PC-3 (cell line): Measurements from ENCODE around the gene USP15. TPM values are rescaled to one million over a fixed set of nuclear protein-coding genes. Genes with fewer than 3 reads are reported as not detected.

Source experiments
- ATAC-seq: fragments of 200-7000 bp; cut with Tn5 transposase; 2 replicates; pipeline ENCODE4 v1.9.1; 2020; ENCODE audit warnings: mild to moderate bottlenecking, moderate library complexity
- BruUV-seq: library from RNA; stranded (reverse); fragments of 400-500 nt; replicated peaks from 2 replicates; lab custom pipeline; 2021; lab: Mats Ljungman, UMichigan
- CTCF ChIA-PET: fragments of 300-600 bp; sonication (Branson Sonifier 250); formaldehyde crosslinking; loops from one replicate; lab custom pipeline; 2022; ENCODE audit warnings: antibody characterized with exemption; lab: Charles Lee
- POLR2A ChIA-PET: fragments of 300-600 bp; sonication (Branson Sonifier 250); formaldehyde crosslinking; loops from one replicate; lab custom pipeline; 2022; ENCODE audit warnings: antibody characterized with exemption; ENCODE audit not compliant: unreplicated experiment; lab: Charles Lee
- DNase-seq: peaks from one replicate; pipeline ENCODE4 v3.0.0-alpha.2; 2015
- H2AFZ ChIP-seq: fragments of 300-600 bp; sonication (generic); 2 replicates; pipeline ENCODE4 v1.6.0; 2016; ENCODE audit warnings: antibody characterized with exemption, low read length
- H3F3A ChIP-seq: fragments of 300-600 bp; sonication (generic); one replicate; pipeline ENCODE4 v1.6.0; 2017; ENCODE audit warnings: antibody characterized with exemption, low read length, control low read depth, mild to moderate bottlenecking; ENCODE audit not compliant: unreplicated experiment
- H3K27ac ChIP-seq: fragments of 300-600 bp; sonication (generic); 2 replicates; pipeline ENCODE4 v1.5.1; 2016; ENCODE audit warnings: mild to moderate bottlenecking, low read length
- H3K27me3 ChIP-seq: fragments of 300-600 bp; sonication (generic); 2 replicates; pipeline ENCODE4 v1.6.1; 2016; ENCODE audit warnings: low read length, mixed read lengths
- H3K36me3 ChIP-seq: fragments of 300-600 bp; sonication (generic); 2 replicates; pipeline ENCODE4 v1.6.1; 2016; ENCODE audit warnings: low read depth, mixed run types, low read length, mixed read lengths
- H3K4me1 ChIP-seq: fragments of 300-600 bp; sonication (generic); 2 replicates; pipeline ENCODE4 v1.5.1; 2016; ENCODE audit warnings: low read length; ENCODE audit not compliant: insufficient read depth
- H3K4me2 ChIP-seq: fragments of 300-600 bp; sonication (generic); 2 replicates; pipeline ENCODE4 v1.6.0; 2016; ENCODE audit warnings: low read length
- H3K4me3 ChIP-seq: fragments of 300-600 bp; sonication (generic); 2 replicates; pipeline ENCODE4 v1.5.1; 2016; ENCODE audit warnings: mild to moderate bottlenecking, low read length, mixed read lengths
- H3K79me2 ChIP-seq: fragments of 300-600 bp; sonication (generic); 2 replicates; pipeline ENCODE4 v1.6.1; 2017; ENCODE audit warnings: low read length, mixed read lengths
- H3K9ac ChIP-seq: fragments of 300-600 bp; sonication (generic); 2 replicates; pipeline ENCODE4 v1.6.0; 2016; ENCODE audit warnings: mild to moderate bottlenecking, low read length
- H3K9me2 ChIP-seq: fragments of 300-600 bp; sonication (generic); replicated peaks from 2 replicates; pipeline ENCODE4 v1.6.1; 2016; ENCODE audit warnings: mixed run types, low read length, mixed read lengths
- H3K9me3 ChIP-seq: fragments of 300-600 bp; sonication (generic); 2 replicates; pipeline ENCODE4 v1.6.1; 2016; ENCODE audit warnings: low read length, mixed read lengths
- H4K20me1 ChIP-seq: fragments of 300-600 bp; sonication (generic); 2 replicates; pipeline ENCODE4 v1.6.1; 2016; ENCODE audit warnings: low read length, mixed read lengths
- CTCF ChIP-seq: fragments of 300-600 bp; sonication (generic); conservative IDR thresholded peaks from 2 replicates; pipeline ENCODE4 v1.5.1; 2017; ENCODE audit warnings: antibody characterized with exemption, low read depth, mild to moderate bottlenecking, low read length
- EZH2 ChIP-seq: fragments of 300-600 bp; sonication (generic); IDR thresholded peaks from one replicate; pipeline ENCODE4 v1.6.1; 2017; ENCODE audit warnings: antibody characterized with exemption, mild to moderate bottlenecking, low read length; ENCODE audit not compliant: unreplicated experiment
- EZH2phosphoT487 ChIP-seq: fragments of 300-600 bp; sonication (generic); IDR thresholded peaks from 2 replicates; pipeline ENCODE4 v1.6.1; 2018; ENCODE audit warnings: mild to moderate bottlenecking, antibody characterized with exemption, low read length, borderline replicate concordance
- intact Hi-C: fragments of 100-400 bp; cut with micrococcal nuclease; formaldehyde crosslinking; loops from 2 replicates; pipeline ENCODE4 v1.9.0; 2023
- total RNA-seq: library from RNA; depleted of rRNA; stranded (reverse); fragments of >200 nt; gene quantifications from 2 replicates; pipeline ENCODE4 v1.2.3, GENCODE V29; 2014

USP15 gene
- total RNA-seq, 1 experiment from 2014 or later: 46.1 TPM

GRCh38 chr12:62233805-62234204, 26.4 kb upstream of the USP15 start:
- no peaks in the 10 kb centered on the region for H3K79me2 ChIP-seq
- H3K4me2 ChIP-seq: no peak overlapping the region
- no peaks in the 10 kb centered on the region for H3K9me3 ChIP-seq
- no peak overlapping the region for H3K27ac ChIP-seq
- H3K9me2 ChIP-seq: no peaks in the 10 kb centered on the region
- H3F3A ChIP-seq: no peaks in the 10 kb centered on the region
- H2AFZ ChIP-seq: no peak overlapping the region
- no peaks in the 10 kb centered on the region for H3K27me3 ChIP-seq
- no peak for ATAC-seq
- intact Hi-C loops: no loop called here
- H4K20me1 ChIP-seq: no peaks in the 10 kb centered on the region
- ChIA-PET POLR2A (no interaction called here), CTCF (no interaction called here)
- no peak overlapping the region for H3K4me3 ChIP-seq
- TF ChIP-seq EZH2 (no peak), CTCF (no peak), EZH2phosphoT487 (no peak)
- no peaks in the 10 kb centered on the region for H3K4me1 ChIP-seq
- BruUV-seq: no TSS peak
- H3K36me3 ChIP-seq: no peaks in the 10 kb centered on the region
- DNase-seq: no peak
- H3K9ac ChIP-seq: no peak overlapping the region

GRCh38 chr12:62239571-62239970, 20.6 kb upstream of the USP15 start:
- Histone ChIP-seq H3K27ac (no peak overlapping the region), H2AFZ (no peak overlapping the region), H3K9me2 (no peaks in the 10 kb centered on the region), H3K4me3 (no peak overlapping the region), H3K27me3 (no peaks in the 10 kb centered on the region), H3K79me2 (no peaks in the 10 kb centered on the region), H3K36me3 (no peaks in the 10 kb centered on the region), H3K4me1 (no peaks in the 10 kb centered on the region), H3K9me3 (no peaks in the 10 kb centered on the region), H3K9ac (no peak overlapping the region), H3K4me2 (no peak overlapping the region), H4K20me1 (no peaks in the 10 kb centered on the region), H3F3A (no peaks in the 10 kb centered on the region)
- no peak for ATAC-seq
- DNase-seq: no peak
- BruUV-seq: no TSS peak
- POLR2A ChIA-PET: no interaction called here
- TF ChIP-seq CTCF (no peak), EZH2phosphoT487 (no peak), EZH2 (no peak)
- intact Hi-C loops: no loop called here
- CTCF ChIA-PET: interaction anchor here (0.9 kb wide), 1 partner anchor 29 kb away, joined by 3 read pairs; no protein-coding TSS in a partner anchor

- Histone ChIP-seq H2AFZ (no peak overlapping the region), H3K27ac (no peak overlapping the region), H3K79me2 (no peaks in the 10 kb centered on the region), H3K9me2 (no peaks in the 10 kb centered on the region), H4K20me1 (no peaks in the 10 kb centered on the region), H3K4me1 (no peaks in the 10 kb centered on the region), H3K4me2 (no peak overlapping the region), H3K4me3 (no peak overlapping the region), H3F3A (no peaks in the 10 kb centered on the region), H3K36me3 (no peaks in the 10 kb centered on the region), H3K9ac (no peak overlapping the region), H3K9me3 (no peaks in the 10 kb centered on the region), H3K27me3 (no peaks in the 10 kb centered on the region)
- no peak for ATAC-seq
- POLR2A ChIA-PET: no interaction called here
- intact Hi-C loops: no loop called here
- TF ChIP-seq EZH2phosphoT487 (no peak), EZH2 (no peak)
- BruUV-seq: no TSS peak
- CTCF ChIA-PET: no interaction called here
- no peak for DNase-seq
Measured at GRCh38 chr12:62247281-62248045, 12.7 kb upstream of the USP15 start.
